ENCODE measurements around the gene GEMIN7.

- TF ChIP-seq CTCF (IDR thresholded peaks at IDR 0.05; ENCODE audit: low read depth, low read length), result no peak
- TF ChIP-seq EZH2phosphoT487 (IDR thresholded peaks at IDR 0.05; ENCODE audit: low read depth), result no peak
Observed at GRCh38 chr19:45096700-45097099, 17.6 kb downstream of the GEMIN7 start.
